PC-3 (cell line): Measurements from ENCODE around the gene PFDN2. TPM values are rescaled to one million over a fixed set of nuclear protein-coding genes. Genes with fewer than 3 reads are reported as not detected.
A peak's percentile ranks its signal among the peaks of the same experiment; 100 is the strongest.

Experiments
- ATAC-seq: fragments of 200-7000 bp; cut with Tn5 transposase; 2 replicates; pipeline ENCODE4 v1.9.1; 2020; ENCODE audit warnings: mild to moderate bottlenecking, moderate library complexity
- BruUV-seq: library from RNA; stranded (reverse); fragments of 400-500 nt; replicated peaks from 2 replicates; lab custom pipeline; 2021; lab: Mats Ljungman, UMichigan
- CTCF ChIA-PET: fragments of 300-600 bp; sonication (Branson Sonifier 250); formaldehyde crosslinking; loops from one replicate; lab custom pipeline; 2022; ENCODE audit warnings: antibody characterized with exemption; lab: Charles Lee
- POLR2A ChIA-PET: fragments of 300-600 bp; sonication (Branson Sonifier 250); formaldehyde crosslinking; loops from one replicate; lab custom pipeline; 2022; ENCODE audit warnings: antibody characterized with exemption; ENCODE audit not compliant: unreplicated experiment; lab: Charles Lee
- DNase-seq: peaks from one replicate; pipeline ENCODE4 v3.0.0-alpha.2; 2015
- H2AFZ ChIP-seq: fragments of 300-600 bp; sonication (generic); 2 replicates; pipeline ENCODE4 v1.6.0; 2016; ENCODE audit warnings: antibody characterized with exemption, low read length
- H3F3A ChIP-seq: fragments of 300-600 bp; sonication (generic); one replicate; pipeline ENCODE4 v1.6.0; 2017; ENCODE audit warnings: antibody characterized with exemption, low read length, control low read depth, mild to moderate bottlenecking; ENCODE audit not compliant: unreplicated experiment
- H3K27ac ChIP-seq: fragments of 300-600 bp; sonication (generic); 2 replicates; pipeline ENCODE4 v1.5.1; 2016; ENCODE audit warnings: mild to moderate bottlenecking, low read length
- H3K27me3 ChIP-seq: fragments of 300-600 bp; sonication (generic); 2 replicates; pipeline ENCODE4 v1.6.1; 2016; ENCODE audit warnings: low read length, mixed read lengths
- H3K36me3 ChIP-seq: fragments of 300-600 bp; sonication (generic); 2 replicates; pipeline ENCODE4 v1.6.1; 2016; ENCODE audit warnings: low read depth, mixed run types, low read length, mixed read lengths
- H3K4me1 ChIP-seq: fragments of 300-600 bp; sonication (generic); 2 replicates; pipeline ENCODE4 v1.5.1; 2016; ENCODE audit warnings: low read length; ENCODE audit not compliant: insufficient read depth
- H3K4me2 ChIP-seq: fragments of 300-600 bp; sonication (generic); 2 replicates; pipeline ENCODE4 v1.6.0; 2016; ENCODE audit warnings: low read length
- H3K4me3 ChIP-seq: fragments of 300-600 bp; sonication (generic); 2 replicates; pipeline ENCODE4 v1.5.1; 2016; ENCODE audit warnings: mild to moderate bottlenecking, low read length, mixed read lengths
- H3K79me2 ChIP-seq: fragments of 300-600 bp; sonication (generic); 2 replicates; pipeline ENCODE4 v1.6.1; 2017; ENCODE audit warnings: low read length, mixed read lengths
- H3K9ac ChIP-seq: fragments of 300-600 bp; sonication (generic); 2 replicates; pipeline ENCODE4 v1.6.0; 2016; ENCODE audit warnings: mild to moderate bottlenecking, low read length
- H3K9me2 ChIP-seq: fragments of 300-600 bp; sonication (generic); replicated peaks from 2 replicates; pipeline ENCODE4 v1.6.1; 2016; ENCODE audit warnings: mixed run types, low read length, mixed read lengths
- H3K9me3 ChIP-seq: fragments of 300-600 bp; sonication (generic); 2 replicates; pipeline ENCODE4 v1.6.1; 2016; ENCODE audit warnings: low read length, mixed read lengths
- H4K20me1 ChIP-seq: fragments of 300-600 bp; sonication (generic); 2 replicates; pipeline ENCODE4 v1.6.1; 2016; ENCODE audit warnings: low read length, mixed read lengths
- EZH2phosphoT487 ChIP-seq: fragments of 300-600 bp; sonication (generic); IDR thresholded peaks from 2 replicates; pipeline ENCODE4 v1.6.1; 2018; ENCODE audit warnings: mild to moderate bottlenecking, antibody characterized with exemption, low read length, borderline replicate concordance
- intact Hi-C: fragments of 100-400 bp; cut with micrococcal nuclease; formaldehyde crosslinking; loops from 2 replicates; pipeline ENCODE4 v1.9.0; 2023
- total RNA-seq: library from RNA; depleted of rRNA; stranded (reverse); fragments of >200 nt; gene quantifications from 2 replicates; pipeline ENCODE4 v1.2.3, GENCODE V29; 2014
- TF ChIP-seq, protein P1 (sequence below): fragments of 300-600 bp; sonication (generic); conservative IDR thresholded peaks from 2 replicates; pipeline ENCODE4 v1.5.1; 2017; ENCODE audit warnings: antibody characterized with exemption, low read depth, mild to moderate bottlenecking, low read length

PFDN2 gene
- total RNA-seq, 1 experiment from 2014 or later = 197 TPM

DNA sequence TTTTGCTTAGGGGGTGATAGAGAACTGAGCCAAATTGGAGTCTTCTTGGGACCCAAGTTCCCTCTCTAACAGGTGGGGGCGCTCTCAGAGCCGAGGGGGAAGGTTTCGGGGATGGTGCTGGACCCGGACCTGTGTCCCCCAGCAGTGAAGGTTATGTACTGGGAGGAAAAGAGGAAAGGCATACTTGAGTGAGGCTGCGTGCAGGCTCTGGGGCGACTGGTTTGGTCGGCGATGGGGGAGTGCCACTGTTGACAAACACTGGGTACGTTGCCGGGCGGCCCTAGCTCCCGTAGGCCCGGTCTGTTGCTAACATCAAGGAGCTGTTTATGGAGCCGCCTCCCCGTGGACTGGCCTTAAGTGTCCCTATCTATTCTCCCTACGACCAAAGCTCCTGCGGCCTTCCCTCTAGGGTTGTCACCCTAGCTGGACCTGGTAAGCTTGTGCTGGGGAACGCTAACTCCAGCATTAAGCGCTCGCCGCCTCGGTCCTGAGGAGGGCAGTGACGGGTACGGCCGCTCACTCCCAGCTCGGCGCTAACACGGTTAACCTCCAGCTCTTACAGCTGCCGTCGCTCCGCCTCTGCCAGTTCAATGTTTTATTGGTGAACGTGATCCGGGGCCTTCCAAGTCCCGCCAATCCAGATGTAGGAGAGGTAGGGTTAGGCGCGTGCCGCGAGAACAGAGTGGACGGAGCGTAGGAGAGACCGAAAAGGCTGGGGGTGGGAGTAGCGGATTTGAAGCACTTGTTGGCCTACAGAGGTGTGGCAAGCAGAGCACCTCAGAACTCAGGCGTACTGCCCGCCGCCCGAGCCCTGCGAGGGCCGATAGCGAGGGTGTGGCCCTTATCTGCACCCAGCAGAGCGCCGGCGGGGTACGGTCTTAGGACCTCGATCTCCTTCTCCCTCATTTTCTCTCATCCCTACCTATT lies 48.2 kb upstream of the PFDN2 start, which contains the start of gene PPOX:
Gene PPOX (plus strand): TSS at position 685 of the 927 bp plus-strand sequence. CDS start 422 bp downstream, outside the sequence.
- H3K9me2 ChIP-seq = no peaks in the 10 kb centered on the region
- ATAC-seq (peak; percentile 91), DNase-seq (peak; percentile 99)
- H3K4me3 ChIP-seq = peak within 1 kb of the TSS; percentile 75
- intact Hi-C loops = no loop called here
- H4K20me1 ChIP-seq = no peaks in the 10 kb centered on the region
- H3K79me2 ChIP-seq = peaks cover 7% of the 10 kb centered on the region; the same call in 1 of the 2 replicates
- peaks cover 19% of the 10 kb centered on the region for H3K4me1 ChIP-seq
- no peaks in the 10 kb centered on the region for H3K9me3 ChIP-seq
- CTCF ChIA-PET = interaction anchor here (0.8 to 1.6 kb wide), 6 partner anchors 11 to 216 kb away, joined by 3 to 5 read pairs (median 4); partner anchors contain the start of genes B4GALT3, TOMM40L and UFC1
- POLR2A ChIA-PET = interaction anchor here (0.5 to 1.0 kb wide), 4 partner anchors 48 to 1925 kb away, joined by 3 to 6 read pairs (median 4); partner anchors contain the start of genes IGSF8, NIT1 and PFDN2
- H3K4me2 ChIP-seq = peak within 1 kb of the TSS; percentile 92
- peak within 1 kb of the TSS; percentile 71 for H3K9ac ChIP-seq
- no peak for TF ChIP-seq EZH2phosphoT487
- TF ChIP-seq, protein P1, sequence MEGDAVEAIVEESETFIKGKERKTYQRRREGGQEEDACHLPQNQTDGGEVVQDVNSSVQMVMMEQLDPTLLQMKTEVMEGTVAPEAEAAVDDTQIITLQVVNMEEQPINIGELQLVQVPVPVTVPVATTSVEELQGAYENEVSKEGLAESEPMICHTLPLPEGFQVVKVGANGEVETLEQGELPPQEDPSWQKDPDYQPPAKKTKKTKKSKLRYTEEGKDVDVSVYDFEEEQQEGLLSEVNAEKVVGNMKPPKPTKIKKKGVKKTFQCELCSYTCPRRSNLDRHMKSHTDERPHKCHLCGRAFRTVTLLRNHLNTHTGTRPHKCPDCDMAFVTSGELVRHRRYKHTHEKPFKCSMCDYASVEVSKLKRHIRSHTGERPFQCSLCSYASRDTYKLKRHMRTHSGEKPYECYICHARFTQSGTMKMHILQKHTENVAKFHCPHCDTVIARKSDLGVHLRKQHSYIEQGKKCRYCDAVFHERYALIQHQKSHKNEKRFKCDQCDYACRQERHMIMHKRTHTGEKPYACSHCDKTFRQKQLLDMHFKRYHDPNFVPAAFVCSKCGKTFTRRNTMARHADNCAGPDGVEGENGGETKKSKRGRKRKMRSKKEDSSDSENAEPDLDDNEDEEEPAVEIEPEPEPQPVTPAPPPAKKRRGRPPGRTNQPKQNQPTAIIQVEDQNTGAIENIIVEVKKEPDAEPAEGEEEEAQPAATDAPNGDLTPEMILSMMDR = peak; percentile 72
- H3K36me3 ChIP-seq = peaks cover 12% of the 10 kb centered on the region; the same call in 1 of the 2 replicates
- H3K27me3 ChIP-seq = no peaks in the 10 kb centered on the region
- BruUV-seq = TSS peak; percentile 83
- H2AFZ ChIP-seq = peak within 1 kb of the TSS; percentile 88
- peaks cover 10% of the 10 kb centered on the region for H3F3A ChIP-seq
- H3K27ac ChIP-seq = peak within 1 kb of the TSS; percentile 70

DNA sequence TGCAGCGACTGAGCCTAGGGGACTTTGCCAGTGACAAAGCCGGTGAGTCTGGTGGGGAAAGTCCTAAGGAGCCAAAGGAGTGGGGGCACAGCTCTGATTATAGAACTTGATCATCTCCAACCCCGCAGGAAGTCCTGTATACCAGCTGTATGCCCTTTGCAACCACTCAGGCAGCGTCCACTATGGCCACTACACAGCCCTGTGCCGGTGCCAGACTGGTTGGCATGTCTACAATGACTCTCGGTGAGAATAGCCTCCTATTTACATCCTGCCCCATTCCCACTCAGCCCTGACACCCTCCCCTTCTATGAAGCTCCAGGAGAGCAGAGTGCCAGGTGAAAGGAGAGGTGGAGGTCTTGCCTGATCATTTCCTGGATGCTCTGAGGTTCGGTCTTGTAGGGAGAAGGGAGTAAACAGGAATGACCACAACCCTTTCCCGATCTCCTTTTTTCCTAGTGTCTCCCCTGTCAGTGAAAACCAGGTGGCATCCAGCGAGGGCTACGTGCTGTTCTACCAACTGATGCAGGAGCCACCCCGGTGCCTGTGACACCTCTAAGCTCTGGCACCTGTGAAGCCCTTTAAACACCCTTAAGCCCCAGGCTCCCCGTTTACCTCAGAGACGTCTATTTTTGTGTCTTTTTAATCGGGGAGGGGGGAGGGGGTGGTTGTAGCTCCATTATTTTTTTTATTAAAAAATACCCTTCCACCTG lies 47.2 kb upstream of the PFDN2 start:
- Histone ChIP-seq H3K9me3 (no peaks in the 10 kb centered on the region), H3K4me3 (peak overlapping the region; percentile 75), H3K9ac (peak overlapping the region; percentile 57), H4K20me1 (no peaks in the 10 kb centered on the region), H2AFZ (peak overlapping the region; percentile 88), H3K79me2 (peaks cover 17% of the 10 kb centered on the region), H3K9me2 (no peaks in the 10 kb centered on the region), H3K36me3 (peaks cover 4% of the 10 kb centered on the region; the same call in 1 of the 2 replicates), H3K27ac (peak overlapping the region; percentile 70), H3K27me3 (no peaks in the 10 kb centered on the region), H3K4me1 (peaks cover 28% of the 10 kb centered on the region), H3K4me2 (peak overlapping the region; percentile 92), H3F3A (peaks cover 10% of the 10 kb centered on the region)
- DNase-seq = no peak
- ChIA-PET CTCF (interaction anchor here (1.2 to 1.6 kb wide), 3 partner anchors 12 to 217 kb away, joined by 4 to 5 read pairs (median 5); partner anchors contain the start of gene B4GALT3), POLR2A (interaction anchor here (0.6 to 1.0 kb wide), 3 partner anchors 34 to 66 kb away, joined by 3 to 27 read pairs (median 6); partner anchors contain the start of genes NIT1 and PFDN2)
- BruUV-seq = no TSS peak
- TF ChIP-seq, protein P1 = no peak
- TF ChIP-seq EZH2phosphoT487 = no peak
- ATAC-seq = no peak
- intact Hi-C loops = no loop called here
